Measurements from ENCODE around the gene MNDA. TPM values are rescaled to one million over a fixed set of nuclear protein-coding genes. Genes with fewer than 3 reads are reported as not detected.

MNDA gene
- total RNA-seq, 1 experiment from 2014 or later: not detected

- no peak overlapping the region for H3K4ac ChIP-seq (ENCODE audit: low read depth, low read length)
- H3K4me1 Mint-ChIP-seq: no peaks in the 10 kb centered on the region
- no CpG with 5 or more reads among the region's 4 CpGs for WGBS (ENCODE audit: extremely low coverage, insufficient read length, low lambda C conversion rate)
Observed at GRCh38 chr1:158810311-158810710, 20.8 kb upstream of the MNDA start.

More at GRCh38 chr1:158810311-158810710, 20.8 kb upstream of the MNDA start:
- H3K27me3 ChIP-seq (ENCODE audit: insufficient read depth, low read length): no peaks in the 10 kb centered on the region
- no peak overlapping the region for H2BK12ac ChIP-seq (ENCODE audit: insufficient read length, low read depth, low read length)
- H3K36me3 Mint-ChIP-seq (ENCODE audit: insufficient read depth in 1 of 3, low read depth in 3 of 3): no peaks in the 10 kb centered on the region
- no peaks in the 10 kb centered on the region for H3K79me2 ChIP-seq (ENCODE audit: insufficient read depth, low read length)
- no peak overlapping the region for H3K27ac ChIP-seq (ENCODE audit: insufficient read length, low read depth, low read length)
- H3T11ph ChIP-seq (ENCODE audit: low read length): no peak overlapping the region
- H3K18ac ChIP-seq (ENCODE audit: insufficient read length, low read depth, low read length): no peak overlapping the region
- H3K9me3 Mint-ChIP-seq: no peaks in the 10 kb centered on the region
- no peak overlapping the region for H3K4me2 ChIP-seq (ENCODE audit: insufficient read depth, insufficient read length, low read length)
- no peak overlapping the region for H4K91ac ChIP-seq (ENCODE audit: insufficient read length, low read depth, low read length)
- H3K27ac Mint-ChIP-seq: no peak overlapping the region
- TF ChIP-seq CTCF (conservative IDR thresholded peaks at IDR 0.05): no peak
- H2AK5ac ChIP-seq (ENCODE audit: insufficient read length, low read length): no peak overlapping the region
- H3K79me1 ChIP-seq (ENCODE audit: insufficient read depth, low read depth, low read length, poor library complexity, severe bottlenecking): no peaks in the 10 kb centered on the region
- no peak overlapping the region for H2BK5ac ChIP-seq (ENCODE audit: insufficient read length, low read length)
- no peak overlapping the region for H3K14ac ChIP-seq (ENCODE audit: insufficient read depth, low read length)
- no peak overlapping the region for H3K56ac ChIP-seq (ENCODE audit: insufficient read length, low read depth, low read length)
- H3K9me3 ChIP-seq (ENCODE audit: control insufficient read depth, low read depth, low read length): no peaks in the 10 kb centered on the region
- H4K8ac ChIP-seq (replicated peaks; ENCODE audit: insufficient read length, low read depth, low read length): no peak overlapping the region
- H3K4me1 ChIP-seq (ENCODE audit: insufficient read depth, low read length): no peaks in the 10 kb centered on the region
- no peak overlapping the region for H4K5ac ChIP-seq (ENCODE audit: insufficient read length, low read depth, low read length)
- H2BK15ac ChIP-seq (ENCODE audit: low read depth, low read length): no peak overlapping the region
- H2AFZ ChIP-seq (ENCODE audit: low read length): no peak overlapping the region
- H2BK120ac ChIP-seq (ENCODE audit: low read depth, low read length, poor library complexity, severe bottlenecking): no peak overlapping the region
- H3K23ac ChIP-seq (ENCODE audit: insufficient read length, low read depth, low read length): no peak overlapping the region
- DNase-seq: no peak
- no peak overlapping the region for H2BK20ac ChIP-seq (ENCODE audit: low read depth, low read length, poor library complexity, severe bottlenecking)
- H3K23me2 ChIP-seq (ENCODE audit: insufficient read length, low read depth, low read length, poor library complexity, severe bottlenecking): no peaks in the 10 kb centered on the region
- H4K20me1 ChIP-seq (ENCODE audit: control insufficient read depth, insufficient read depth, insufficient read length): no peaks in the 10 kb centered on the region
- H3K27me3 Mint-ChIP-seq (ENCODE audit: low read depth): no peaks in the 10 kb centered on the region
- H3K9ac ChIP-seq (ENCODE audit: extremely low read depth, insufficient read length, low read length): no peak overlapping the region
- H3K4me3 Mint-ChIP-seq: no peak overlapping the region

Data from H9 (cell line).